Liver (tissue), 3 donors: ENCODE data around the gene GSTO2.
"Not testable (repeated sequence)": the region's sequence is repeated elsewhere in the genome, so short reads cannot be mapped to it uniquely, and the experiment has no call there.

Experiments
- CTCF ChIP-seq: fragments of 150-350 bp; IDR thresholded peaks from 2 replicates; pipeline ENCODE4 v1.5.1; 2017; ENCODE audit warnings: improper control_type of control experiment, low read depth, low read length; ENCODE audit not compliant: missing input control
- RXRA ChIP-seq, 2 donors: IDR thresholded peaks; 2 replicates each; pipeline ENCODE4 v1.6.1; 2017 to 2018; ENCODE audit warnings: antibody characterized with exemption in 2 of 2, mild to moderate bottlenecking in 1 of 2
- TF ChIP-seq, protein P1 (sequence below): IDR thresholded peaks from 2 replicates; pipeline ENCODE4 v1.6.1; 2016; ENCODE audit warnings: antibody characterized with exemption, mild to moderate bottlenecking
- donor health status: healthy.
- donor health status: healthy.

DNA sequence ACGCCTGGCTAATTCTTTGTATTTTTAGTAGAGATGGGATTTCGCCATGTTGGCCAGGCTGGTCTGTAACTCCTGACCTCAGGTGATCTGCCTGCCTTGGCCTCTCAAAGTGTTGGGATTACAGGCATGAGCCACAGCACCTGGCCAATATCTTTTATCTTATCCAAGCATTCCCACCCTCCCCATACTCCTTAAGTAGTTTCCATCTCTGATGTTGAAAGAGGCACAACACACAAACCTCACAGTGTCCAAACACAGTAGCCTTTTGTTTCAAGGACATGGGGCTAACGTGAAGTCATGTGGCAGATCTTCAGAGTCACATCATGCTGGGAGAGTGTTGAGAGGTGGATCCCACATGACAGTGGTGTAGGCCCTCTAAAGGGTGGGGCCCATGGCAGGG is 26.0 kb upstream of the GSTO2 start:
- not testable (repeated sequence) for TF ChIP-seq CTCF; RXRA (IDR thresholded peaks at IDR 0.05)
- TF ChIP-seq, protein P1, sequence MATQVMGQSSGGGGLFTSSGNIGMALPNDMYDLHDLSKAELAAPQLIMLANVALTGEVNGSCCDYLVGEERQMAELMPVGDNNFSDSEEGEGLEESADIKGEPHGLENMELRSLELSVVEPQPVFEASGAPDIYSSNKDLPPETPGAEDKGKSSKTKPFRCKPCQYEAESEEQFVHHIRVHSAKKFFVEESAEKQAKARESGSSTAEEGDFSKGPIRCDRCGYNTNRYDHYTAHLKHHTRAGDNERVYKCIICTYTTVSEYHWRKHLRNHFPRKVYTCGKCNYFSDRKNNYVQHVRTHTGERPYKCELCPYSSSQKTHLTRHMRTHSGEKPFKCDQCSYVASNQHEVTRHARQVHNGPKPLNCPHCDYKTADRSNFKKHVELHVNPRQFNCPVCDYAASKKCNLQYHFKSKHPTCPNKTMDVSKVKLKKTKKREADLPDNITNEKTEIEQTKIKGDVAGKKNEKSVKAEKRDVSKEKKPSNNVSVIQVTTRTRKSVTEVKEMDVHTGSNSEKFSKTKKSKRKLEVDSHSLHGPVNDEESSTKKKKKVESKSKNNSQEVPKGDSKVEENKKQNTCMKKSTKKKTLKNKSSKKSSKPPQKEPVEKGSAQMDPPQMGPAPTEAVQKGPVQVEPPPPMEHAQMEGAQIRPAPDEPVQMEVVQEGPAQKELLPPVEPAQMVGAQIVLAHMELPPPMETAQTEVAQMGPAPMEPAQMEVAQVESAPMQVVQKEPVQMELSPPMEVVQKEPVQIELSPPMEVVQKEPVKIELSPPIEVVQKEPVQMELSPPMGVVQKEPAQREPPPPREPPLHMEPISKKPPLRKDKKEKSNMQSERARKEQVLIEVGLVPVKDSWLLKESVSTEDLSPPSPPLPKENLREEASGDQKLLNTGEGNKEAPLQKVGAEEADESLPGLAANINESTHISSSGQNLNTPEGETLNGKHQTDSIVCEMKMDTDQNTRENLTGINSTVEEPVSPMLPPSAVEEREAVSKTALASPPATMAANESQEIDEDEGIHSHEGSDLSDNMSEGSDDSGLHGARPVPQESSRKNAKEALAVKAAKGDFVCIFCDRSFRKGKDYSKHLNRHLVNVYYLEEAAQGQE = not testable (repeated sequence)
